Limb (tissue), 2 donors: ENCODE results near the gene PCLAF.
"Not testable (repeated sequence)": the region's sequence is repeated elsewhere in the genome, so short reads cannot be mapped to it uniquely, and the experiment has no call there.

Experiments
- DNase-seq, 2 donors: peaks; one replicate each; pipeline ENCODE4 v3.0.0-alpha.2; 2016; ENCODE audit errors: extremely low spot score in 2 of 2

Gene PCLAF

GRCh38 chr15:64381000-64381751, at the start of gene PCLAF:
Gene PCLAF (minus strand): TSS chr15:64381441. CDS start chr15:64381371, 70 bp downstream.
- peak; percentile 93 to 97 for DNase-seq

- peak; percentile 30 to 64 for DNase-seq
These were observed 48.9 kb upstream of the PCLAF start for GRCh38 chr15:64430000-64430735.

GRCh38 chr15:64429448-64429847, 48.2 kb upstream of the PCLAF start:
- DNase-seq, result no peak

- DNase-seq, result peak in 1 of 2 donors; percentile 37
These were observed 45.7 kb upstream of the PCLAF start for GRCh38 chr15:64426845-64427465.

GRCh38 chr15:64425221-64425620, 44.0 kb upstream of the PCLAF start:
- DNase-seq, result no peak

GRCh38 chr15:64423970-64424369, 42.7 kb upstream of the PCLAF start:
- DNase-seq, result no peak

- no peak for DNase-seq
These were observed 41.5 kb upstream of the PCLAF start for GRCh38 chr15:64422697-64423096.

- no peak for DNase-seq
These were observed 31.0 kb upstream of the PCLAF start for GRCh38 chr15:64412216-64412615.

GRCh38 chr15:64400583-64400982, 19.3 kb upstream of the PCLAF start:
- DNase-seq, result no peak

GRCh38 chr15:64398575-64398974, 17.3 kb upstream of the PCLAF start:
- no peak for DNase-seq

GRCh38 chr15:64396789-64397188, 15.5 kb upstream of the PCLAF start:
- no peak for DNase-seq

- DNase-seq, result not testable (repeated sequence)
These were observed 11.2 kb upstream of the PCLAF start for GRCh38 chr15:64392471-64392870.

GRCh38 chr15:64389036-64389435, 7.8 kb upstream of the PCLAF start:
- no peak for DNase-seq

- DNase-seq, result peak; percentile 95 to 97
These were observed 6.4 kb upstream of the PCLAF start, which contains the start of gene TRIP4 for GRCh38 chr15:64387562-64388168. Gene TRIP4 (plus strand): TSS chr15:64387836. CDS start chr15:64387864, 28 bp downstream.

- DNase-seq, result no peak
These were observed 5.0 kb upstream of the PCLAF start for GRCh38 chr15:64386291-64386690.

GRCh38 chr15:64383760-64384159, 2.5 kb upstream of the PCLAF start:
- no peak for DNase-seq

GRCh38 chr15:64380130-64380870, 941 bp downstream of the PCLAF start:
- not testable (repeated sequence) for DNase-seq

- DNase-seq, result no peak
These were observed 1.9 kb downstream of the PCLAF start for GRCh38 chr15:64379216-64379960.

GRCh38 chr15:64373360-64373759, 7.9 kb downstream of the PCLAF start:
- no peak for DNase-seq

GRCh38 chr15:64371383-64371782, 9.9 kb downstream of the PCLAF start:
- not testable (repeated sequence) for DNase-seq
